Kasumi-1 (cell line): ENCODE results near the gene PSD.

Experiments used
- DNase-seq, 2 experiments: peaks; one replicate each; lab custom pipeline; 2025; lab: John Stamatoyannopoulos, UW

PSD gene

GRCh38 chr10:102419269-102420180 is 940 bp upstream of the PSD start:
- DNase-seq, result peak; percentile 43 to 50

GRCh38 chr10:102416695-102417094 is 1.9 kb downstream of the PSD start:
- DNase-seq, result no peak

GRCh38 chr10:102416283-102416682 is 2.3 kb downstream of the PSD start:
- no peak for DNase-seq

GRCh38 chr10:102414749-102415148 is 3.8 kb downstream of the PSD start:
- DNase-seq, result no peak

- DNase-seq, result no peak
These were observed 4.6 kb downstream of the PSD start for GRCh38 chr10:102413806-102414561.

- DNase-seq, result no peak
These were observed 5.4 kb downstream of the PSD start for GRCh38 chr10:102413053-102413705.

- DNase-seq, result no peak
These were observed 6.3 kb downstream of the PSD start for GRCh38 chr10:102412293-102412692.

GRCh38 chr10:102411341-102412255 is 7.0 kb downstream of the PSD start:
- DNase-seq, result no peak

- DNase-seq, result no peak
These were observed 8.0 kb downstream of the PSD start for GRCh38 chr10:102410429-102411073.

- no peak for DNase-seq
These were observed 8.8 kb downstream of the PSD start for GRCh38 chr10:102409604-102410428.

GRCh38 chr10:102408728-102409603 is 9.6 kb downstream of the PSD start:
- no peak for DNase-seq

GRCh38 chr10:102408131-102408727 is 10.4 kb downstream of the PSD start:
- DNase-seq, result no peak

- no peak for DNase-seq
These were observed 11.0 kb downstream of the PSD start for GRCh38 chr10:102407425-102408130.

GRCh38 chr10:102406815-102407214 is 11.8 kb downstream of the PSD start:
- DNase-seq, result no peak

GRCh38 chr10:102405632-102406031 is 13.0 kb downstream of the PSD start:
- DNase-seq, result no peak

GRCh38 chr10:102405108-102405571 is 13.4 kb downstream of the PSD start:
- DNase-seq, result no peak

- no peak for DNase-seq
These were observed 14.1 kb downstream of the PSD start for GRCh38 chr10:102404361-102405107.
